ENCODE data around the gene SVOP.

DNA sequence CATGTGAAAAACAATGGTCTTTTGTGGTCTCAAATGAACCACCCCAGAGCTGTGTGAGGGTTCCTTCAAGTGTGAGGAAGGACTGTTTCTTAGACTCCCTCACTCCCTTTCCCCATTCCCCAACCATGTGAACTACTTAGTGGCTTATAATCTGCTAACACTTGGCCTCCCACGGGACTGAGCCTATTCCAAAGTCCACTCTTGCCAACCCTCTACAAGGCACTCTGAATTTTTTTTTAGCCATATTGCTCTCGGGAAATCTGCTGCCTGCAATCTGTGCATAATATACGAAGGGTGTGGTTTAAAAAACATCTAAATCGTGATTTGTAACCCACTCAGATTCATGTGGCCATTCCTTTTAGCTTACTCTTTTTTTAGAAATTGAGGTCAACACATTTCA is 2.6 kb downstream of the SVOP start:
- no peak for TF ChIP-seq POLR2A (IDR thresholded peaks at IDR 0.05)
- TF ChIP-seq, protein P1, sequence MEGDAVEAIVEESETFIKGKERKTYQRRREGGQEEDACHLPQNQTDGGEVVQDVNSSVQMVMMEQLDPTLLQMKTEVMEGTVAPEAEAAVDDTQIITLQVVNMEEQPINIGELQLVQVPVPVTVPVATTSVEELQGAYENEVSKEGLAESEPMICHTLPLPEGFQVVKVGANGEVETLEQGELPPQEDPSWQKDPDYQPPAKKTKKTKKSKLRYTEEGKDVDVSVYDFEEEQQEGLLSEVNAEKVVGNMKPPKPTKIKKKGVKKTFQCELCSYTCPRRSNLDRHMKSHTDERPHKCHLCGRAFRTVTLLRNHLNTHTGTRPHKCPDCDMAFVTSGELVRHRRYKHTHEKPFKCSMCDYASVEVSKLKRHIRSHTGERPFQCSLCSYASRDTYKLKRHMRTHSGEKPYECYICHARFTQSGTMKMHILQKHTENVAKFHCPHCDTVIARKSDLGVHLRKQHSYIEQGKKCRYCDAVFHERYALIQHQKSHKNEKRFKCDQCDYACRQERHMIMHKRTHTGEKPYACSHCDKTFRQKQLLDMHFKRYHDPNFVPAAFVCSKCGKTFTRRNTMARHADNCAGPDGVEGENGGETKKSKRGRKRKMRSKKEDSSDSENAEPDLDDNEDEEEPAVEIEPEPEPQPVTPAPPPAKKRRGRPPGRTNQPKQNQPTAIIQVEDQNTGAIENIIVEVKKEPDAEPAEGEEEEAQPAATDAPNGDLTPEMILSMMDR (IDR thresholded peaks at IDR 0.05): no peak
